NCI-H2081 (cell line): ENCODE measurements around the gene KISS1R.

Experiments used
- DNase-seq, 2 experiments: peaks; one replicate each; lab custom pipeline; 2025; lab: John Stamatoyannopoulos, UW

The KISS1R gene

DNA sequence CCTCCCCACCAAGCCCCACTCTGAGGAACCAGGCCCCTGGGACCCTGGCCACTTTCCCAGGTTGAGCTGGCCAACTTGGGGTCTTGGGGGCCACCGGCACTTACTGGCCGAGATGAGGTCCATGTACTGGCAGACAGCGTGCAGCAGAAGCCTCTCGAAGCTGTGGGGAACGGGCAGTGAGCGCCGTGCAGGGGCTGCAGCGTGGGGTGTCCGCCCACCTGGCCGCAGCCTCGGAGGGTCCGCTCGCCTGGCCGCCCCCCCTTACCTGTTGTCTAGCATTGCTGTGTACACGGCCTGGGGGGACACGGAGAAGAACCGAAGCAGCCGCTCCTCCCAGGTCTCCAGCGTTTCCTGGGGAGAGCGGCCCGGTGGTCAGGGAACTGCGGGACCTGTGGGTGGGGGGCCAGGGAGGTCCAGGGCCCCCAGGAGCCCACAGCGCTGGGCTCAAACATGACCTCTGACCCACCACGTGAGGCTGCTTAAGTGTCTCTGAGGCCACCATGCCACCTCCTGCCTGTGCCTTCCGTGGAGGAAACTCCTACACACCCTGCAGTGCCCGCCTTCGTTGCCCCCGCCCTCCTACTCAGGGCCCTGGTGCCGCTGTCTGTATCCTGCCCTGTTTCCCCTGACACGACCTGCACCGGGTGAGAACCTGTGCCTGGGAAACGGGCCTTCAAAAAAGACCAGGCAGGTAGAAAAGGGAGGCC lies 17.6 kb upstream of the KISS1R start:
- DNase-seq: no peak

DNA sequence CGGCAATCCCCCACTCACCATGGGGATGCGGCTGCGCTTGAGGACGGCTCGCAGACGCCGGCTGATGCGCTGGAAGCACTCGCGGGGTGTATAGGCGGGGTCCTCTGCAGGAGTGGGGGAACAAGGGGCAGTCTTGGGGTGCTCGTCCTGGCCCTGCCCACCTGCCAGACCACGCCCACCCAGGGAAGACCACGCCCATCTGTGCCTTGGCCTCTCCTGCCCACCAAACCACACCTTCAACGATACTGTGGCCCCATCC lies 17.2 kb upstream of the KISS1R start:
- no peak for DNase-seq

DNA sequence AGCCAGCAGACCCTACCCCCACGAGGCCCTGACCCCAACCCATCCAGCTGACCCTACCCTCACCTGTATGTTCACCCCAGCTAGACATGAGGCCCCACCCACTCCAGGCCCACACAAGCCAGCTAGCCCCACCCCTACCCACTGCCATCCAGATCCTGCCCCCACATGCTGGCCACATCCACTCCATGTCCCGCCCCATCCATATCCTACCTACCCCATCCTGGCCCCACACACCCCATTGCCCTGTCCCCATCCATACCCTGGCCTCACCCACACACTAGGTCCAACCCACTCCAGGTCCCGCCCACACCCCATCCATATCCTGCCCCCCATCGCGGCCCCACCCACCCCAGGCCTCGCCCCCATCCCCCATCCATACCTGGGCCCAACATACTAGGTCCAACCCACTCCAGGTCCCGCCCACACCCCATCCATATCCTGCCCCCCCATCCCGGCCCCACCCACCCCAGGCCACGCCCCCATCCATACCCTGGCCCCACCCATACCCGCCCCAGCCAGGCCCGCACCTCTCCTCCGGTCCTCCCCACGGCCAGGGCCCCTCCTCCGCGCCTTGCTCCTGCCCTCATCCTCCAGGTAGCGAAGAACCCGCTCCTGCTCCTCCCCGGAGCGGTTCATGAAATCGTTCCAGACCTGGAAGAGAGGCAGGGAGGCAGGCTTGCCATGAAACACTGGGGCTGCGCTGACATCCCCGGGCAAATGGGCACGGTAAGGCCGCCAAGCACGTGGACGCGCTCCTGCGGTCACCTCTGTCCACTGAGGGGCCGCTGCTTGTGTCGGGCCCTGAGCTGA lies 16.6 kb upstream of the KISS1R start:
- no peak for DNase-seq

DNA sequence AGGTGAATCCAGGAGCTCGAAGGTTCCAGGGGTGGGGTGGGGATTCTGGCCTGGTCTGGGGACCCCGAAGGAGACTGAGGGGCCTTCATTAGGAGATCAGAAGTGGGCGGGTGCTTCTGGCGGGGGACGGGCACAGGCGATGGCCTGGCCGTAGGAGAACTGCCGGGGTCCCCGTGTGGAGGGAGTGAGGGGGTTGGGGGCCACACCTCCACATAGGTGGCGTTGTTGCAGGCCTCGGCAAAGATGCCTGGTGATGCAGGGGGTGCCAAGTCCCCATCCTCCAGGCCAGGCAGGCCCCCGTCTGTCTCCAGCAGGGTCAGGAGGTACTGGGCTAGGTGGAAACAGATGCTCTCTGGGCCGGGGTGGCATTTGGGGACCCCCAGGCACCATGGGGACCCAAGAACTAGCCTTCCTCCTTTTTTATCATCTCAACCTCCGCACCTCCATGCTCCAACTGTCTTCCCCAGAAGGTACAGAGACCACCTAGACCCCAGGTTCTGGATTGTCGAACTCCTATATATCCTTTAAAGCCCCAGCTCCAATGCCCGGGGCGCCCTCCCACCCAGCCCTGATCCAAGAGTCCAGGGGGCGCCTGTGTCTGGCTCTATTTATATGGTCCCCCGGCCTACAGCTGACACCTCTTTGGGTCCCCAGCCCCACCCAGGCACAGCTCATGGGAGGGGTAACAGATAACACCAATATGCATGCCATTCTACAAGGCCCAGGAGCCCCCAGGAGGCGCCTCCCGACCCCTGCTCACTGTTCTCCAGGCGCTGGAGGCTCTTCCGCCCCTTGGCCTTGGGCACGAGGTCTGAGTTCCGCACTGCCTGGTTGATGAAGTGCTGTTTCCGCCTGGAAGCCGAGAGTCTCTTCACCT lies 15.7 kb upstream of the KISS1R start:
- DNase-seq: no peak

DNA sequence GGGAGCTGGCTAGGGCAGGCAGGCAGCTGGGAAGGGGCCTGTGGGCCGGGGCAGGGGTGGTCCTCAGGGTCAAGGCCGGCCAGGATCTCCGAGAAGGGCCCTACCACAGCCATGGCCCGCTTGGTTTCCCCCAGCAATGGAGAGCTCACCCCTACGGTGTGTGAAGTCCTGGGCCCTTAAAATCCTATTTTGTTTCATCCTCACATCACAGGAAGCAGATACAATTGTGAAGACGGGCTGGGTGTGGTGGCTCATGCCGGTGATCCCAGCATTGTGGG lies 15.1 kb upstream of the KISS1R start:
- no peak for DNase-seq

DNA sequence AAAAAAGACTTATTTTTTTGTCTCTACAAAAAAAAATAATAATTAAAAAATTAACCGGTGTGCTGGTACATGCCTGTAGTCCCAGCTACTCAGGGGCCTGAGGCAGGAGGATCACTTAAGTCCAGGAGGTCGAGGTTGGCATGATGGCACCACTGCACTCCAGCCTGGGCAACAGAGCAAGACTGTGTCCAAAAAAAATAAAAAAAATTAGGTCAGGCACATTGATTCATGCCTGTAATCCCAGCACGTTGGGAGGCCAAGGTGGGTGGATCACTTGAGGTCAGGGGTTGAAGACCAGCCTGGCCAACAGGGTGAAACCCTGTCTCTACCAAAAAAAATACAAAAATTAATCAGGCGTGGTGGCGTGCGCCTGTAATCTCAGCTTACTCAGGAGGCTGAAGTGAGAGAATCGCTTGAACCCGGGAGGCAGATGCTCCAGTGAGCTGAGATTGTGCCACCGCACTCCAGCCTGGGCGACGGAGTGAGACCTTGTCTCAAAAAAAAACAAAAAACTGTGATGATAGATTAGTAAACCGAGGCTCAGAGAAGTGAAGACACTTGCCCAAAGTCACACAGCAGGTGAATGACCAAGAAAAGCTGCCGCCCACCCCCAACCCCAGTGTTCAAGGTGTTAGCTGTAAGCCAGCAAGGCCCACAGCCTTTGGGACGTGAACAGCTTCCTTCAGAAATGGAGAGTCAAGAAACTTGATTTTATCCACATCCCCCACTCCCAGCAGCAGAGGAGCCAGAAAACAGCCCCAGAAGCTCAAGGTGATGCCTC lies 14.5 kb upstream of the KISS1R start:
- no peak for DNase-seq

DNA sequence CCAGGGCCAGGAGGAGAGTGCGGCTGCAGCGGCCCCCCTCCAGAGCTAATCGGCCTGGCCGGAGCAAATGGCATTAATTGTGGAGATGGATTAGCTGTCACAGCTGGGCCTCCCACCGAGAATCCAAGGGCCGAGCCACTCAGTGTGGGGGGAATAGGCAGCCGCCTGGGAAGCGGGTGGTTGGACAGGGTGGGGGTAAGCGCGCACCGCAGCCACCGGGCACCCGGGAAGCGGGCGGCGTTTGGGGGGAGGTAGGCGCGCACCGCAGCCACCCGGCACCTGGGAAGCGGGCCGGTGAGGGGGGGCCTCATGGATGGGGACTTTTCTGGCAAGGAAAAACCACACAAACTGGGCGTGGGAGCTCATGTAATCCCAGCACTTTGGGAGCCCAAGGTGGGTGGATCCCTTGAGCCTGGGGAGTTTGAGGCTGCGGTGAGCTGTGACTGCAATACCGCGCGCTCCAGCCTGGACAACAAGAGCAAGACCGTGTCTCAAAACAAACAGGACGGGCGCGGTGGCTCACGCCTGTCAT lies 13.8 kb upstream of the KISS1R start:
- peak in 1 of 2 experiments; percentile 55 for DNase-seq

DNA sequence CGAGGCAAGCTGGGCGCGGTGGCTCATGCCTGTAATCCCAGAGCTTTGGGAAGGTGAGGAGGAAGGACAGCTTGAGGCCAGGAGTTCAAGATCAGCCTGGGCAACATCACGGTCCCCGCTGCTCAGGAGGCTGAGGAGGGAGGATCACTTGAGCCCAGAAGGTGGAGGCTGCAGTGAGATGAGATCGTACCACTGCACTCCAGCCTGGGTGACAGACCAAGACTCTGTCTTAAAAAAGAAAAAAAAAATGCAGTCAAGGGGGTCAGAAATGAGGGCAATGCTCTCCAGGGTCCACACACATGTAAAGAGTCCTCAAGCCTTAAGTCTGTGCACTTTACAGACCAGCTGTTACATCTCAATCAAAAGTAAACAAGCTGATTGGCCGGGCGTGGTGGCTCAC lies 12.6 kb upstream of the KISS1R start:
- no peak for DNase-seq

DNA sequence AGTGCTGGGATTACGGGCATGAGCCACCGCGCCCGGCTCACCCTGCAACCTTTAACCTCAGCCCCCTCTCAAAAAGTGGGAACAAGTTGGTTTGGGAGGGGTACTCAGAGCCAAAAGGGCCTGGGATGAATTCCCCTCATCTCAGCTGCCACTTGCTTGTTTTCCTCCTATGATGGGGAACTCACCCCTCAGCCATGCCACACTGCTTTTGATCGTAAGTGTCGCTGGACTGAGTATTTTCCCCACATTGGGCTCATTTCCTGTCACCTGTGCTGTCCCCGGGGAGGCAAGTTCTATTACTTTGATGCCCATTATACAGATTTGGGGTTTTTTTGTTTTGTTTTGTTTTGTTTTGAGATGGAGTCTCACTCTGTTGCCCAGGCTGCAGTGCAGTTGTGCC lies 10.7 kb upstream of the KISS1R start:
- no peak for DNase-seq

DNA sequence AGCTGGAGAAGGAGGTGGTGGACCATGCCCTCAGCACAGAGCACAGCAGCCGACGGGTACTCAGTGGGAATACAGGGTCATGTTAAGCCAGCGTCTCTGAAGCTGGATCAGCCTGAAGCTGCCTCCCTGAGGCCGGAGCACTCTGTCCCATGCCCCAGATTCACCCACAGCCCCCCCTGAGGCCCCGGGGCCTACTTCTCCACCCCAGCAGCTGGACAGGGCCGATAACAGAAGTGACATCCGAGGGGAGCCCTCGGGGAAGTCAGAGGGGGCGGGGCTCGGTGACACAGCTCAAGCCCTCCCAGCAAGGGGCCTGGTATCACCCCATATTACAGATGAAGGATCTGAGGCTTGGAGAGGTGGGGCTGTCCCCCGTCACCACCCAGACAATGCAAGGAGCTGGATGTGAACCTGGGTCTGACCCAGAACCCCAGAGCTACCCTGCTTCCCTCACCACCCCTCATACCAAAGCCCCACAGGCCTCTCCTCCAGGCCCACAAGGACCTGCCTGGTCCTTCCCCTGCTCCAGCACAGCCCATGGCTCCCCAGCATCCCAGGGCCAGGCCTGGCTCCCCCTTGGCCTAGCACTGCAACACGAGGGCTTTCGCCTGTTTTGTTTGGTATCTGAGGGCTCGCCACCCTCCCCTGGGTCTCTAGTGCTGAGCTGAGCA lies 9.8 kb upstream of the KISS1R start:
- no peak for DNase-seq

DNA sequence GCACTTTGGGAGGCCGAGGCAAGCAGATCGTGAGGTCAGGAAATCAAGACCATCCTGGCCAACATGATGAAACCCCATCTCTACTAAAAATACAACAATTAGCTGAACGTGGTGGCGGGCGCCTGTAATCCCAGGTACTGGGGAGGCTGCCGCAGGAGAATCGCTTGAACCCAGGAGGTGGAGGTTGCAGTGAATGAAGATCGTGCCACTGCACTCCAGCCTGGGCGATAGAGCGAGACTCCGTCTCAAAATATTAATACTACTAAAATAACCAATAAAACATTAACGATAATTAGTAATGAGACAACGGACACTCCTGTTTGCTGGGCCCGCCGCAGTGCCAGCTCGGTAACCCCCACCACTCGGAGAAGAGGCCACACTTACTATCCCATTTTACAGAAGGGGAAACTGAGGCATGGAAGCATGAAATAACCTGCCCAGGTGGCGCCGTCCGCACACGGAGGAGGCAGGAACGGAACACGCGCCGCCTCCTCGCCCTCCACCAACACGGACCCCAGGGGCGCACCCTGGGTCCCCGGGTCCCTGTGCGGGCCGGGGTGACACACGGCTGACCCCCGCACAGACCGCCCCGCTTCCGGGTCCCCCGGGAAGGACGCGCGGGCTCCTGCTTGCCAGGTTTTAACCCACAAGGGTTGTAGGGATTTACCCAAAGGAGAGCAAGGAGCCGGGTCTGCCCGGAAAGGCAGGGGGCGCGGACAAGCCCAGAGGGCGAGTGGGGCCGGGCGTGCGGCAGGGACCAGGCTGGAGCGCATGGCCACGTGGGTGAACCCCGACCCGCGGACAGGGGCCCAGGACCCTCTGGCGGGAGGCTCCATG lies 5.7 kb upstream of the KISS1R start:
- DNase-seq: no peak

DNA sequence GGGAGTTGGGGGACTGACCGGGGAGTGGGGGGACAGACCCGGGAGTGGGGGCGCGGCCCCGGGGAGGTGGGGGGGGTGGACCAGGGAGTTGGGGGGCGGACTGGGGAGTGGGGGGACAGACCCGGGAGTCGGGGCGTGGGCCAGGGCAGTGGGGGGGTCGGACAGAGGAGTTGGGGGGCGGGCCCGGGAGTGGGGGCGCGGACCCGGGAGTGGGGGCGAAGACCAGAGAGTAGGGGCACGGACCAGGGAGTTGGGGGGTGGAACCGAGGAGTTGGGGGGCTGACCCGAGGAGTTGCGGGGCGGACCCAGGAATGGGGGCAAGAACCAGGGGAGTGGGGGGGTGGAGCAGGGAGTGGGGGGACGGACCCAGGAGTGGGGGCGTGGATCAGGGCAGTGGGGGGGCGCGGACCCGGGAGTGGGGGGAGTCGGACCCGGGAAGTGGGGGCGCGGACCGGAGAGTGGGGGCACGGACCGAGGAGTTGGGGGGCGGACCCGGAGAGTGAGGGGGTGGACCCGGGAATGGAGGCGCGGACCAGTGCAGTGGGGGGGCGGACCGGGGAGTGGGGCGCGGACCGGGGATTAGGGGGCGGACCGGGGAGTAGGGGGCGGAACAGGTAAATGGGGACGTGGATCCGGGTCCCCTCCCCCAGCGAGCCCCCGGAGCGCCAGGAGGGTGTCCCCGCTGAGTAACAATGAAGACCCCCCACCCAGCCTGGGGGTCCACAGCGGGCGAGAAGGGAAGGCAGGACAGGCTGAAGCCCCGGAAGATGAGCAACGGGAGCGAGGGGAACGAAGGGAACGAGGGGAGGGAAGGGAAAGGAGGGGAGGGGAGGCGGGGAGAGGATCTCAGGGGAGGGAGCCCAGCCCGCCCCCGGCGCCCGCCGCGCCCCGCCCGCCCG lies 4.7 kb upstream of the KISS1R start:
- DNase-seq: no peak

DNA sequence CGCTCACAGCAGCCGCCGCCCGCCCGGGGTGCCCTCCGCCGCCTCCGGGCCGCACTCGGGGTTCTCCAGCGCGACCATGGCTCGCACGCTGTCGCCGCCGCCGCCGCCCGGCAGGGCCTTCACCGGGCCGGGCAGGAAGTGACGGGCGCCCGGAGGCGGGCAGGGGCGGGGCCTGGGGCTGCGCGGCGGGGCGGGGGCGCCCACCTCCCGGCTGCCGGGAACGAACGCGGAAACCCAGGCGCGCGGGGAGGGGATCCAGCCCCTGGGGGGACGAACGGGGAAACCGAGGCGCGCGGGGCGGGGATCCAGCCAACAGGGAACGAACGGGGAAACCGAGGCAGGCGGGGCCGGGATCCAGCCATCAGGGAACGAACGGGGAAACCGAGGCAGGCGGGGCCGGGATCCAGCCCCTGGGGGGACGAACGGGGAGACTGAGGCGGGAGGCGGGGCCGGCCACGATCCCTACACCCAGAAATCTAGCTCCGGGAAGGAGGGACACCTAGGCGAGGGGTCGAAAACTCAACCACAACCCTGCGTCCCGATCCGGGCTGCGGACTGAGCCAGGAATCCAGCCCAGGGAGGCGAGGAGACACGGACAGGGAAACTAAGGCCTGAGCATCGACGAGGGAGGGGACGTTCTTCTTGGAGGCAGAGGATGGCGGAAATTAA lies 3.9 kb upstream of the KISS1R start, which contains the start of gene R3HDM4:
Gene R3HDM4 (minus strand): TSS at position 140 of the 669 bp plus-strand sequence. CDS start 62 bp downstream, at position 78.
- peak; percentile 35 to 60 for DNase-seq

DNA sequence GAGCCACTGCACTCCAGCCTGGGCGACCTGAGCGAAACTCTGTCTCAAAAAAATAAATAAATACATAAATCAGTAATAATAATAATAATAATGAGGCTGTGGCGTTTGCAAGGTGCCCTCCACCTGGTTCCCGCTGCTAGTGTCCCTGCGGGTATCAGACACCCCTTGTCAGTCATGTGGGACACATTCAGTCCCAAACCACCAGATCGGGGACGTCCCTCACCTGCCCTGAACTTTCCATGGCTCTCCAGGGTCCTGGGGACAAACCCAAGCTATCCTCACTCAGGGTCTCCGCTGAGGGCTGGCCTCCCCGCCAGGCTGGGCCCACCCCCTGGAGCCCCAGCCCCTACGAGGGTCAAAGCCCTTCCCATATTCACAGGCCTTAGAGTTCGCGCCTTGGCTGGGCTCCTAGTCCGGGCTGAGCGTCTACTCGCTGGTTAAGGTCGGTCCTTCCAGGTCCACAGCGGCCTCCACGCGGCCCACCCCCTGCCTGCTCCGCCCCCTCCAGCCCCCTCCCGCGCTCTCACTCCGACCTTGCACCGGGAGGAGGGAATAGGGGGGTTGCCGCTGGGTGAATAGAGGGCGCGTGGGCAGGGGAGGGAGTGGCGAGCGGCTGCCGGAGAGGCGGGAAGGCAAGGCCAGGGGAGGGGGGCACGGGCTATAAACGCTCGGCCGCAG lies 349 bp upstream of the KISS1R start:
- peak in 1 of 2 experiments; percentile 23 for DNase-seq

DNA sequence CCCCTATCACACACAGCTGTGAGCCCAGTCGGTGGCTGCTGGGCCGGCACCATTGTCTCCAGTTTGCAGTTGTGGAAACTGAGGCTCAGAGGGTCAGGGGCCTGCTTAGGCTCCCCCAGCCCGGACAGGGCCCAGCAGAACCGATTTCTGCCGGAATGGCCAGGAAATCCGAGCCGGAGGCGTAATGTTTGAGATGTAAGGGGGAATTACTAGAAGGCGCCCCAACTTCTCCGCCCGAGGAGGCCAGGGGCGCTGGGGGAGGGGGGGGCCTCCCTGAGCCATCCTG lies 962 bp downstream of the KISS1R start:
- no peak for DNase-seq

DNA sequence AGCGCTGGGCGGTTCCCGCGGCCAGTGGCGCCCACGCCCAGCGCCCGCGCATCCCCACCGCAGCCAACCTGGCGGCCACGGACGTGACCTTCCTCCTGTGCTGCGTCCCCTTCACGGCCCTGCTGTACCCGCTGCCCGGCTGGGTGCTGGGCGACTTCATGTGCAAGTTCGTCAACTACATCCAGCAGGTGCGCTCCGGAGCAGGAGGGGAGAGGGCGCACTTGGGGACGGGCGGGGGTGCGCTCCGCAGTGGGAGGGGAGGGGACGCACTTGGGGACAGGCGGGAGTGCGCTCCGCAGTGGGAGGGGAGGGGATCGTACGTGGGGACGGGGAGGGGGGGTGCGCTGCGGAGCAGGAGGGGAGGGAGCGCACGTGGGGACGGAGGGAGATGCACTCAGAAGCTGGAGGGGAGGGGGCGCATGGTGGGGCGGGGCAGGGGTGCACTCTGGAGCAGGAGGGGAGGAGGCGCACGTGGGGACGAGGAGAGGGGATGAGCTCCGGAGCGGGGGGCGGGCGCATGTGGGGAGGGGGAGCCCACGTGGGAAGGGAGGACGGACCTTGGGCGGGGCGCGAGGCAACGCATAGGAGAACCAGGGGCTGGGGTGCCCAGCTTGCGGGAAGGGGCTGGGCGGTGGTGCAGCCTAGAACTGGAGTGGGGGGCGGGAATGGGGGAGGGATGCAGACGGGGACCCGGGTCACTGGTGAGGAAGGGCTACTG lies 1.5 kb downstream of the KISS1R start:
- peak in 1 of 2 experiments; percentile 59 for DNase-seq

DNA sequence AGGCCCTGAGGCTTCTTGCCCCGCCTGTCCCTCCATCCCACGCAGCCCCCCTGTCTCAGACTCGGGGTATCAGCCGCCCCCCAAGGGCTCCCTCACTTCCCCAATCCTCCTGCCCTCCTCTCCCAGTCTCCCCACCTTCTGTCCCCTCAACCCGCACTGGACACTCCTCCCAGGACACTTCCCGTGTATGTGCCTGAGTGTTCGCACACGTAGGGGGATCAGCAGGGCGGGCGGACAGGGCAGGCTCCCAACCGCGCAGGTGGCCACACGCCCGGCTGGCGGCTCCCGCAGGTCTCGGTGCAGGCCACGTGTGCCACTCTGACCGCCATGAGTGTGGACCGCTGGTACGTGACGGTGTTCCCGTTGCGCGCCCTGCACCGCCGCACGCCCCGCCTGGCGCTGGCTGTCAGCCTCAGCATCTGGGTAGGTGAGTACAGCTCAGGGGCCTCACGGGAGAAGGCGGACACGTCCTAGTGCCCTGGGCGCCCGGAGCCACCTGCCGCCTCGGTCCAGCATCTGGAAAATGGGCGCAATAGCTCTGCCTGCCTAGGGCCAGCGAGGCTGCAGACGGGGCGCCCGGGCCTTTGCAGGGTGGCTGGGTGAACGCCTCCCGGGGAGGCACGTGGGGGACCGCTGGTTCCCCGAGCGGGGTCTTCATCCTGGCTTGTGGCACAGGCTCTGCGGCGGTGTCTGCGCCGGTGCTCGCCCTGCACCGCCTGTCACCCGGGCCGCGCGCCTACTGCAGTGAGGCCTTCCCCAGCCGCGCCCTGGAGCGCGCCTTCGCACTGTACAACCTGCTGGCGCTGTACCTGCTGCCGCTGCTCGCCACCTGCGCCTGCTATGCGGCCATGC lies 2.3 kb downstream of the KISS1R start:
- peak; percentile 44 to 84 for DNase-seq
